CD4-positive, alpha-beta memory T cell (primary cell): ENCODE measurements around the gene HIRA. TPM values are rescaled to one million over a fixed set of nuclear protein-coding genes. Genes with fewer than 3 reads are reported as not detected.

Experiments
- CTCF ChIA-PET: fragments of 350-600 bp; sonication (Branson Sonifier 250); formaldehyde crosslinking; loops from one replicate; lab custom pipeline; 2021; ENCODE audit warnings: inconsistent platforms; ENCODE audit not compliant: partially characterized antibody; lab: Charles Lee
- POLR2A ChIA-PET: fragments of 350-600 bp; sonication (Branson Sonifier 250); formaldehyde crosslinking; loops from one replicate; lab custom pipeline; 2021; ENCODE audit not compliant: partially characterized antibody; lab: Charles Lee
- DNase-seq, 5 donors: peaks; one replicate each; pipeline versions ENCODE4 v3.0.0 to v3.0.0-alpha.2; 2020 to 2022; ENCODE audit warnings: mixed read lengths in 1 of 5
- H3K27ac ChIP-seq: one replicate; pipeline ENCODE4 v1.7.0; 2013; ENCODE audit warnings: low read depth, low read length
- H3K27me3 ChIP-seq: 2 replicates; pipeline ENCODE4 v1.7.0; 2013; ENCODE audit warnings: mild to moderate bottlenecking, low read length, moderate library complexity; ENCODE audit not compliant: insufficient read depth
- H3K36me3 ChIP-seq: 2 replicates; pipeline ENCODE4 v1.7.0; 2013; ENCODE audit warnings: mild to moderate bottlenecking, low read length, moderate library complexity; ENCODE audit not compliant: insufficient read depth
- H3K4me1 ChIP-seq: 2 replicates; pipeline ENCODE4 v1.7.0; 2013; ENCODE audit warnings: mild to moderate bottlenecking, low read length, moderate library complexity; ENCODE audit not compliant: insufficient read depth
- H3K4me3 ChIP-seq, 2 donors: one replicate each; pipeline ENCODE4 v1.7.0; 2013; ENCODE audit warnings: low read length in 2 of 2, mild to moderate bottlenecking in 1 of 2
- H3K9me3 ChIP-seq, 2 donors: one replicate each; pipeline ENCODE4 v1.7.0; 2013; ENCODE audit warnings: low read length in 2 of 2, control low read depth in 1 of 2; ENCODE audit not compliant: control insufficient read depth in 1 of 2
- H3K27ac Mint-ChIP-seq, 7 donors: one replicate each; pipeline ENCODE4 v1.8.0; 2020 to 2021; ENCODE audit warnings: mixed read lengths in 7 of 7, mild to moderate bottlenecking in 6 of 7, inconsistent platforms in 3 of 7, moderate library complexity in 3 of 7
- H3K27me3 Mint-ChIP-seq, 2 donors: one replicate each; pipeline ENCODE4 v1.8.0; 2020 to 2021; ENCODE audit warnings: mixed read lengths in 2 of 2
- H3K36me3 Mint-ChIP-seq, 2 donors: one replicate each; pipeline ENCODE4 v1.8.0; 2020 to 2021; ENCODE audit warnings: mixed read lengths in 2 of 2, inconsistent platforms in 1 of 2, mild to moderate bottlenecking in 1 of 2
- H3K4me1 Mint-ChIP-seq, 4 donors: one replicate each; pipeline ENCODE4 v1.8.0; 2020 to 2021; ENCODE audit warnings: mixed read lengths in 4 of 4, mild to moderate bottlenecking in 1 of 4
- H3K4me3 Mint-ChIP-seq, 8 donors: one replicate each; pipeline ENCODE4 v1.8.0; 2020 to 2021; ENCODE audit warnings: mixed read lengths in 8 of 8, mild to moderate bottlenecking in 7 of 8, moderate library complexity in 6 of 8, inconsistent platforms in 3 of 8
- H3K9me3 Mint-ChIP-seq, 8 donors: one replicate each; pipeline ENCODE4 v1.8.0; 2020 to 2021; ENCODE audit warnings: mixed read lengths in 8 of 8, mild to moderate bottlenecking in 5 of 8, inconsistent platforms in 3 of 8, moderate library complexity in 1 of 8
- intact Hi-C: fragments of 100-400 bp; cut with micrococcal nuclease; formaldehyde crosslinking; loops from one replicate; pipeline ENCODE4 v1.15.1; 2023
- polyA plus RNA-seq, 2 donors: library from polyadenylated mRNA; unstranded; fragments of 300-500 nt; fragmentation: Illumina TruSeq; gene quantifications; one replicate each; pipeline ENCODE4 v1.2.3, GENCODE V29; 2021
- total RNA-seq, 2 experiments: library from RNA; stranded (reverse); gene quantifications; one replicate each; pipeline ENCODE4 v1.2.3, GENCODE V29; 2021

Gene HIRA
- total and polyA plus RNA-seq, 4 experiments from 2014 or later, result 1.4 to 30.8 (median 17.6) TPM

GRCh38 chr22:19397734-19398104, 33.8 kb downstream of the HIRA start:
- no peak overlapping the region for H3K4me3 ChIP-seq
- no peak for DNase-seq
- intact Hi-C loops, result no loop called here
- H3K27me3 ChIP-seq, result no peaks in the 10 kb centered on the region
- no peak overlapping the region for H3K27ac ChIP-seq
- peaks cover 56% of the 10 kb centered on the region for H3K36me3 ChIP-seq
- H3K27me3 Mint-ChIP-seq, result no peaks in the 10 kb centered on the region
- no peak overlapping the region for H3K4me3 Mint-ChIP-seq
- H3K9me3 ChIP-seq, result no peaks in the 10 kb centered on the region
- H3K4me1 ChIP-seq, result no peaks in the 10 kb centered on the region
- POLR2A ChIA-PET, result no interaction called here
- CTCF ChIA-PET, result no interaction called here
- H3K36me3 Mint-ChIP-seq, result peaks cover 53 to 74% of the 10 kb centered on the region in 2 donors
- H3K27ac Mint-ChIP-seq, result peak overlapping the region in 1 of 7 donors; percentile 48
- H3K4me1 Mint-ChIP-seq, result peaks cover 0 to 2% (median 0%) of the 10 kb centered on the region in 4 donors
- no peaks in the 10 kb centered on the region for H3K9me3 Mint-ChIP-seq

GRCh38 chr22:19396934-19397733, 34.4 kb downstream of the HIRA start:
- no peak overlapping the region for H3K27ac ChIP-seq
- peaks cover 0 to 2% (median 0%) of the 10 kb centered on the region in 4 donors for H3K4me1 Mint-ChIP-seq
- intact Hi-C loops, result no loop called here
- POLR2A ChIA-PET, result no interaction called here
- H3K36me3 ChIP-seq, result peaks cover 61% of the 10 kb centered on the region
- H3K27me3 ChIP-seq, result no peaks in the 10 kb centered on the region
- H3K36me3 Mint-ChIP-seq, result peaks cover 57 to 77% of the 10 kb centered on the region in 2 donors
- no peak overlapping the region for H3K4me3 ChIP-seq
- CTCF ChIA-PET, result no interaction called here
- no peak overlapping the region for H3K4me3 Mint-ChIP-seq
- no peaks in the 10 kb centered on the region for H3K4me1 ChIP-seq
- no peaks in the 10 kb centered on the region for H3K27me3 Mint-ChIP-seq
- no peaks in the 10 kb centered on the region for H3K9me3 Mint-ChIP-seq
- H3K27ac Mint-ChIP-seq, result peak overlapping the region in 1 of 7 donors; percentile 75
- DNase-seq, result no peak
- H3K9me3 ChIP-seq, result no peaks in the 10 kb centered on the region

- intact Hi-C loops, result no loop called here
- Mint-ChIP-seq H3K27ac (no peak overlapping the region), H3K36me3 (peaks cover 55 to 74% of the 10 kb centered on the region in 2 donors), H3K4me3 (no peak overlapping the region), H3K9me3 (no peaks in the 10 kb centered on the region), H3K4me1 (no peaks in the 10 kb centered on the region), H3K27me3 (no peaks in the 10 kb centered on the region)
- no peak for DNase-seq
- ChIA-PET POLR2A (no interaction called here), CTCF (interaction anchor here (0.9 kb wide), 1 partner anchor 8 kb away, joined by 3 read pairs; no protein-coding TSS in a partner anchor)
- Histone ChIP-seq H3K4me3 (no peak overlapping the region), H3K27me3 (no peaks in the 10 kb centered on the region), H3K36me3 (peaks cover 62% of the 10 kb centered on the region), H3K27ac (no peak overlapping the region), H3K9me3 (no peaks in the 10 kb centered on the region), H3K4me1 (no peaks in the 10 kb centered on the region)
Observed at GRCh38 chr22:19396561-19396933, 35.0 kb downstream of the HIRA start.

- Histone ChIP-seq H3K4me1 (no peaks in the 10 kb centered on the region), H3K27ac (no peak overlapping the region), H3K4me3 (no peak overlapping the region), H3K27me3 (no peaks in the 10 kb centered on the region), H3K36me3 (peaks cover 66% of the 10 kb centered on the region), H3K9me3 (no peaks in the 10 kb centered on the region)
- CTCF ChIA-PET, result interaction anchor here (0.8 kb wide), 1 partner anchor 251 kb away, joined by 3 read pairs; the partner anchor contains the start of gene ESS2
- intact Hi-C loops, result no loop called here
- no peak for DNase-seq
- Mint-ChIP-seq H3K36me3 (peaks cover 48 to 67% of the 10 kb centered on the region in 2 donors), H3K4me3 (no peak overlapping the region), H3K27ac (peak overlapping the region in 2 of 7 donors; percentile 32 to 46), H3K9me3 (no peaks in the 10 kb centered on the region), H3K27me3 (no peaks in the 10 kb centered on the region), H3K4me1 (no peaks in the 10 kb centered on the region)
- POLR2A ChIA-PET, result no interaction called here
Observed at GRCh38 chr22:19395276-19395675, 36.3 kb downstream of the HIRA start.

- H3K4me3 Mint-ChIP-seq, result no peak overlapping the region
- Histone ChIP-seq H3K4me3 (no peak overlapping the region), H3K9me3 (no peaks in the 10 kb centered on the region), H3K4me1 (no peaks in the 10 kb centered on the region), H3K36me3 (peaks cover 73% of the 10 kb centered on the region), H3K27ac (no peak overlapping the region), H3K27me3 (no peaks in the 10 kb centered on the region)
- H3K36me3 Mint-ChIP-seq, result peaks cover 41 to 70% of the 10 kb centered on the region in 2 donors
- CTCF ChIA-PET, result interaction anchor here (0.7 to 0.8 kb wide), 2 partner anchors 250 to 288 kb away, joined by 3 read pairs; partner anchors contain the start of gene ESS2
- intact Hi-C loops, result no loop called here
- DNase-seq, result no peak
- H3K4me1 Mint-ChIP-seq, result no peaks in the 10 kb centered on the region
- H3K27me3 Mint-ChIP-seq, result no peaks in the 10 kb centered on the region
- no peak overlapping the region for H3K27ac Mint-ChIP-seq
- POLR2A ChIA-PET, result no interaction called here
- H3K9me3 Mint-ChIP-seq, result no peaks in the 10 kb centered on the region
Observed at GRCh38 chr22:19394274-19395050, 37.1 kb downstream of the HIRA start.

- Mint-ChIP-seq H3K9me3 (peaks cover 0 to 2% (median 0%) of the 10 kb centered on the region in 8 donors), H3K27ac (no peak overlapping the region), H3K4me3 (no peak overlapping the region), H3K4me1 (no peaks in the 10 kb centered on the region), H3K27me3 (no peaks in the 10 kb centered on the region), H3K36me3 (peaks cover 43 to 72% of the 10 kb centered on the region in 2 donors)
- no peak for DNase-seq
- Histone ChIP-seq H3K4me1 (no peaks in the 10 kb centered on the region), H3K9me3 (no peaks in the 10 kb centered on the region), H3K27ac (no peak overlapping the region), H3K4me3 (no peak overlapping the region), H3K36me3 (peaks cover 81% of the 10 kb centered on the region), H3K27me3 (no peaks in the 10 kb centered on the region)
- ChIA-PET CTCF (interaction anchor here (0.5 to 0.7 kb wide), 2 partner anchors 150 to 287 kb away, joined by 3 read pairs; no protein-coding TSS in a partner anchor), POLR2A (no interaction called here)
- intact Hi-C loops, result no loop called here
Observed at GRCh38 chr22:19393704-19394103, 37.8 kb downstream of the HIRA start.

- Mint-ChIP-seq H3K27ac (no peak overlapping the region), H3K27me3 (no peaks in the 10 kb centered on the region), H3K9me3 (peaks cover 0 to 2% (median 0%) of the 10 kb centered on the region in 8 donors), H3K4me1 (no peaks in the 10 kb centered on the region), H3K36me3 (peaks cover 46 to 76% of the 10 kb centered on the region in 2 donors), H3K4me3 (no peak overlapping the region)
- H3K36me3 ChIP-seq, result peaks cover 86% of the 10 kb centered on the region
- no peak overlapping the region for H3K27ac ChIP-seq
- ChIA-PET POLR2A (no interaction called here), CTCF (no interaction called here)
- H3K4me1 ChIP-seq, result no peaks in the 10 kb centered on the region
- H3K4me3 ChIP-seq, result no peak overlapping the region
- intact Hi-C loops, result no loop called here
- no peak for DNase-seq
- no peaks in the 10 kb centered on the region for H3K27me3 ChIP-seq
- no peaks in the 10 kb centered on the region for H3K9me3 ChIP-seq
Observed at GRCh38 chr22:19387575-19387974, 44.0 kb downstream of the HIRA start.
